HepG2 (cell line): ENCODE data around the gene IKBKE. TPM values are rescaled to one million over a fixed set of nuclear protein-coding genes. Genes with fewer than 3 reads are reported as not detected.

ENCODE experiments used
- ATAC-seq: fragments of 200-7000 bp; cut with Tn5 transposase; 3 replicates; pipeline ENCODE4 v1.9.1; 2020; ENCODE audit warnings: mild to moderate bottlenecking, moderate library complexity
- BruUV-seq: library from RNA; stranded (reverse); fragments of 400-500 nt; replicated peaks from 2 replicates; lab custom pipeline; 2021; lab: Mats Ljungman, UMichigan
- CTCF ChIA-PET: fragments of 300-600 bp; formaldehyde crosslinking; extraction: SDS; loops from one replicate; lab custom pipeline; 2021; ENCODE audit warnings: low total read pairs, inconsistent platforms, low intra/inter-chr PET ratio; lab: Yijun Ruan, JAX
- POLR2A ChIA-PET: fragments of 350-600 bp; sonication (Branson Sonifier 250); formaldehyde crosslinking; loops from one replicate; lab custom pipeline; 2020; ENCODE audit warnings: antibody characterized with exemption, inconsistent platforms; lab: Yijun Ruan, JAX
- DNase-seq: peaks from one replicate; pipeline ENCODE4 v3.0.0-alpha.2; 2015; ENCODE audit warnings: low spot score
- FAIRE-seq: peaks from 3 replicates; lab custom pipeline; 2011; peaks lifted over from hg19 to GRCh38; lab: Jason Lieb, UNC
- H2AFZ ChIP-seq: one replicate; pipeline ENCODE4 v1.6.1; 2011; ENCODE audit warnings: low read length, inconsistent platforms
- H3K27ac ChIP-seq: fragments of 300-600 bp; 3 replicates; pipeline ENCODE4 v1.8.0; 2011; ENCODE audit warnings: mixed run types, mild to moderate bottlenecking, mixed read lengths, low read length, inconsistent platforms; ENCODE audit not compliant: insufficient read depth; ENCODE audit errors: extremely low read length
- H3K27me3 ChIP-seq, 2 experiments: fragments of 200-600 bp in 1 of 2; 2 replicates in 1 of 2; 3 replicates in 1 of 2; pipeline versions ENCODE4 v1.6.0 to v1.8.0; 2011; ENCODE audit warnings: low read length in 2 of 2, mild to moderate bottlenecking in 2 of 2, moderate library complexity in 2 of 2, inconsistent platforms in 1 of 2; ENCODE audit not compliant: insufficient read depth in 2 of 2, control insufficient read depth in 1 of 2
- H3K36me3 ChIP-seq, 2 experiments: fragments of 200-600 bp in 1 of 2; replicated peaks in 1 of 2; 2 replicates in 1 of 2; 3 replicates in 1 of 2; pipeline versions ENCODE4 v1.5.1 to v1.8.0; 2011; ENCODE audit warnings: low read length in 2 of 2, inconsistent platforms in 1 of 2; ENCODE audit not compliant: insufficient read depth in 2 of 2, control insufficient read depth in 1 of 2
- H3K4me1 ChIP-seq: 2 replicates; pipeline ENCODE4 v1.5.1; 2012; ENCODE audit warnings: low read length, inconsistent platforms; ENCODE audit not compliant: insufficient read depth
- H3K4me2 ChIP-seq: 2 replicates; pipeline ENCODE4 v1.6.0; 2011; ENCODE audit warnings: low read depth, low read length, inconsistent platforms
- H3K4me3 ChIP-seq, 3 experiments: fragments of 200-600 bp in 1 of 3; sonication (generic), shearing (Covaris generic) in 1 of 3; replicated peaks in 1 of 3; 2 replicates each; pipeline ENCODE4 v1.5.1; 2011 to 2016; ENCODE audit warnings: low read length in 3 of 3, inconsistent platforms in 2 of 3, low read depth in 2 of 3, mild to moderate bottlenecking in 2 of 3, control low read depth in 1 of 3, mixed read lengths in 1 of 3; ENCODE audit not compliant: insufficient read depth in 1 of 3
- H3K79me2 ChIP-seq: one replicate; pipeline ENCODE4 v1.6.1; 2011; ENCODE audit warnings: low read length, inconsistent platforms; ENCODE audit not compliant: insufficient read depth
- H3K9ac ChIP-seq: 2 replicates; pipeline ENCODE4 v1.6.0; 2011; ENCODE audit warnings: mild to moderate bottlenecking, low read depth, low read length, inconsistent platforms; ENCODE audit not compliant: insufficient read depth
- H3K9me3 ChIP-seq: 2 replicates; pipeline ENCODE4 v1.5.1; 2012; ENCODE audit warnings: mild to moderate bottlenecking, low read length
- H4K20me1 ChIP-seq: 2 replicates; pipeline ENCODE4 v1.6.0; 2011; ENCODE audit warnings: inconsistent platforms, mild to moderate bottlenecking, low read length, moderate library complexity; ENCODE audit not compliant: insufficient read depth
- TOE1 ChIP-seq: sonication (generic); formaldehyde crosslinking; IDR thresholded peaks from 2 replicates; pipeline ENCODE4 v1.4.0; 2020; ENCODE audit warnings: mild to moderate bottlenecking, missing genetic modification reagents
- ZNF24 ChIP-seq: fragments of 450-650 bp; IDR thresholded peaks from 2 replicates; pipeline ENCODE4 v1.6.1; 2017; ENCODE audit warnings: antibody characterized with exemption, mild to moderate bottlenecking
- ZSCAN5A ChIP-seq: sonication (generic); formaldehyde crosslinking; IDR thresholded peaks from 2 replicates; pipeline ENCODE4 v1.8.0; 2022; ENCODE audit warnings: mild to moderate bottlenecking, missing genetic modification reagents, borderline replicate concordance
- WGBS: methylation state at CpG from one replicate; pipeline ENCODE4 v1.1.6; 2017; ENCODE audit warnings: low lambda C conversion rate; 5-methylcytosine and 5-hydroxymethylcytosine counted together
- in situ Hi-C: cut with HindIII; loops from 2 replicates; pipeline ENCODE4 v1.10.0; 2017; ENCODE audit warnings: low pct_unique_long_range_greater_than_20kb; ENCODE audit not compliant: extremely low pct_ligation_motif_present
- intact Hi-C: fragments of 100-400 bp; cut with micrococcal nuclease; formaldehyde crosslinking; loops from one replicate; pipeline ENCODE4 v1.10.0; 2022; ENCODE audit not compliant: unreplicated experiment
- polyA plus RNA-seq, 8 experiments: library from polyadenylated mRNA; depleted of rRNA in 3 of 8; stranded (reverse) in 7 of 8; unstranded in 1 of 8; fragments of >200 nt; fragmentation: Illumina TruSeq in 4 of 8; extraction: Trizol in 4 of 8; gene quantifications; 2 replicates each; pipeline versions ENCODE4 v1.2.1 to v1.2.3, GENCODE V29; 2011 to 2016; ENCODE audit warnings: low read depth in 4 of 8, missing spikeins in 1 of 8, mixed read lengths in 1 of 8; ENCODE audit not compliant: insufficient read depth in 1 of 8
- total RNA-seq, 5 experiments: library from RNA; depleted of rRNA; stranded (reverse); fragments of >200 nt; fragmentation: Illumina TruSeq; extraction: Trizol; gene quantifications; 2 replicates each; pipeline ENCODE4 v1.2.3, GENCODE V29; 2016; ENCODE audit warnings: low read depth in 1 of 5
- TF ChIP-seq, protein P1 (sequence below): sonication (generic); formaldehyde crosslinking; IDR thresholded peaks from 2 replicates; pipeline ENCODE4 v1.4.0; 2020; ENCODE audit warnings: missing genetic modification reagents
- TF ChIP-seq, protein P2 (sequence below): sonication (generic); formaldehyde crosslinking; IDR thresholded peaks from 2 replicates; pipeline ENCODE4 v1.4.0; 2020; ENCODE audit warnings: missing genetic modification reagents, borderline replicate concordance

Gene IKBKE
- total and polyA plus RNA-seq, 2 of the 13 experiments (the other 11 are each of a cell fraction or from before 2014, with no cell fraction given): 4.5 to 5.8 TPM

DNA sequence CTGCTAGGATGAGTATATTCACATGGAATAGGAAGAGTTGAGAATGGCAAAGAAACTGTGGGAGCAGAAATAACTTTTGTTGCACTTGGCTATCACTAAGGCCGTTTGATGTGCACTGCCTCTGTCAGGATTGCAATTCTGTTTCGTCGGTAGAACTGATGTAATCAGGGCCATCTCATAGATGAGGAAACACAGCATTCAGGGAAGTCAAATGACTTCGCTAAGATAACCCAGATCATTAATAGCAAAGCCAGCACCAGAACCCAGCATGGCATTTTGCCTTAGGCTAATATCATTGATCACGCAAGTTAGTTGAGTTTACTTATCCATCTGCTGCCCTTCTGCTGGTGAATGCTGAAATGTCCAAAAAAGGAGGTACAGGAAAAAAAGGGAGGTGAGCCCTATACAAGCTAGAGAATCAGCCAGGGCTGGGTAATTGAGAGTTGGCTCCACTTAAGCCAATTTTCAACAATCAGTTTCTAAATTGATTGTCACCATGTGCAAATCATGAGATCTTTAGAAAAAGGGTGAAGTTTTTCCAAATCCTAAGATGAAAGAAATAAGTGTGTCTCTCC lies 44.6 kb downstream of the IKBKE start:
- H3K36me3 ChIP-seq: no peaks in the 10 kb centered on the region
- H4K20me1 ChIP-seq: no peaks in the 10 kb centered on the region
- H3K9me3 ChIP-seq: no peaks in the 10 kb centered on the region
- in situ Hi-C loops: no loop called here
- H3K4me2 ChIP-seq: no peak overlapping the region
- DNase-seq (no peak), ATAC-seq (no peak), FAIRE-seq (no peak)
- peaks cover 44% of the 10 kb centered on the region for H3K4me1 ChIP-seq
- H3K79me2 ChIP-seq: no peaks in the 10 kb centered on the region
- H3K27ac ChIP-seq: no peak overlapping the region
- ChIA-PET POLR2A (no interaction called here), CTCF (no interaction called here)
- H3K27me3 ChIP-seq: peaks cover 0 to 1% of the 10 kb centered on the region in 2 experiments; a peak in 2 of 5 replicates
- no peak overlapping the region for H2AFZ ChIP-seq
- no peak overlapping the region for H3K4me3 ChIP-seq
- TF ChIP-seq, protein P1, sequence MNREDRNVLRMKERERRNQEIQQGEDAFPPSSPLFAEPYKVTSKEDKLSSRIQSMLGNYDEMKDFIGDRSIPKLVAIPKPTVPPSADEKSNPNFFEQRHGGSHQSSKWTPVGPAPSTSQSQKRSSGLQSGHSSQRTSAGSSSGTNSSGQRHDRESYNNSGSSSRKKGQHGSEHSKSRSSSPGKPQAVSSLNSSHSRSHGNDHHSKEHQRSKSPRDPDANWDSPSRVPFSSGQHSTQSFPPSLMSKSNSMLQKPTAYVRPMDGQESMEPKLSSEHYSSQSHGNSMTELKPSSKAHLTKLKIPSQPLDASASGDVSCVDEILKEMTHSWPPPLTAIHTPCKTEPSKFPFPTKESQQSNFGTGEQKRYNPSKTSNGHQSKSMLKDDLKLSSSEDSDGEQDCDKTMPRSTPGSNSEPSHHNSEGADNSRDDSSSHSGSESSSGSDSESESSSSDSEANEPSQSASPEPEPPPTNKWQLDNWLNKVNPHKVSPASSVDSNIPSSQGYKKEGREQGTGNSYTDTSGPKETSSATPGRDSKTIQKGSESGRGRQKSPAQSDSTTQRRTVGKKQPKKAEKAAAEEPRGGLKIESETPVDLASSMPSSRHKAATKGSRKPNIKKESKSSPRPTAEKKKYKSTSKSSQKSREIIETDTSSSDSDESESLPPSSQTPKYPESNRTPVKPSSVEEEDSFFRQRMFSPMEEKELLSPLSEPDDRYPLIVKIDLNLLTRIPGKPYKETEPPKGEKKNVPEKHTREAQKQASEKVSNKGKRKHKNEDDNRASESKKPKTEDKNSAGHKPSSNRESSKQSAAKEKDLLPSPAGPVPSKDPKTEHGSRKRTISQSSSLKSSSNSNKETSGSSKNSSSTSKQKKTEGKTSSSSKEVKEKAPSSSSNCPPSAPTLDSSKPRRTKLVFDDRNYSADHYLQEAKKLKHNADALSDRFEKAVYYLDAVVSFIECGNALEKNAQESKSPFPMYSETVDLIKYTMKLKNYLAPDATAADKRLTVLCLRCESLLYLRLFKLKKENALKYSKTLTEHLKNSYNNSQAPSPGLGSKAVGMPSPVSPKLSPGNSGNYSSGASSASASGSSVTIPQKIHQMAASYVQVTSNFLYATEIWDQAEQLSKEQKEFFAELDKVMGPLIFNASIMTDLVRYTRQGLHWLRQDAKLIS (CRISPR knock-in tag): no peak
- TF ChIP-seq, all 625 proteins: peak for 0
- no peak overlapping the region for H3K9ac ChIP-seq
- intact Hi-C loops: no loop called here
- BruUV-seq: no TSS peak
- 30% methylated on average over 5 of the region's 5 CpGs for WGBS

GRCh38 chr1:206516728-206516990 lies 46.4 kb downstream of the IKBKE start:
- no peaks in the 10 kb centered on the region for H3K9me3 ChIP-seq
- H3K27me3 ChIP-seq: peaks cover 0 to 1% of the 10 kb centered on the region in 2 experiments; a peak in 2 of 5 replicates
- H3K4me1 ChIP-seq: peaks cover 38% of the 10 kb centered on the region
- WGBS: 83% methylated on average over 4 of the region's 5 CpGs
- no peaks in the 10 kb centered on the region for H3K79me2 ChIP-seq
- ATAC-seq (no peak), DNase-seq (no peak), FAIRE-seq (no peak)
- no TSS peak for BruUV-seq
- intact Hi-C loops (no loop called here), in situ Hi-C loops (no loop called here)
- H3K36me3 ChIP-seq: no peaks in the 10 kb centered on the region
- CTCF ChIA-PET: no interaction called here
- no peak overlapping the region for H3K4me3 ChIP-seq
- POLR2A ChIA-PET: no interaction called here
- no peak overlapping the region for H3K4me2 ChIP-seq
- H4K20me1 ChIP-seq: no peaks in the 10 kb centered on the region
- H3K27ac ChIP-seq: no peak overlapping the region
- no peak overlapping the region for H3K9ac ChIP-seq
- no peak for TF ChIP-seq ZNF24
- TF ChIP-seq TOE1 (CRISPR knock-in tag): no peak
- no peak for TF ChIP-seq ZSCAN5A
- TF ChIP-seq, protein P2, sequence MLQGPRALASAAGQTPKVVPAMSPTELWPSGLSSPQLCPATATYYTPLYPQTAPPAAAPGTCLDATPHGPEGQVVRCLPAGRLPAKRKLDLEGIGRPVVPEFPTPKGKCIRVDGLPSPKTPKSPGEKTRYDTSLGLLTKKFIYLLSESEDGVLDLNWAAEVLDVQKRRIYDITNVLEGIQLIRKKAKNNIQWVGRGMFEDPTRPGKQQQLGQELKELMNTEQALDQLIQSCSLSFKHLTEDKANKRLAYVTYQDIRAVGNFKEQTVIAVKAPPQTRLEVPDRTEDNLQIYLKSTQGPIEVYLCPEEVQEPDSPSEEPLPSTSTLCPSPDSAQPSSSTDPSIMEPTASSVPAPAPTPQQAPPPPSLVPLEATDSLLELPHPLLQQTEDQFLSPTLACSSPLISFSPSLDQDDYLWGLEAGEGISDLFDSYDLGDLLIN (CRISPR knock-in tag): no peak
- no peak overlapping the region for H2AFZ ChIP-seq
